Right lobe of liver (tissue), 4 donors: ENCODE results near the gene SKIC2.

Experiments used
- POLR2A ChIP-seq: fragments of 450-650 bp; IDR thresholded peaks from one replicate; pipeline ENCODE4 v1.6.1; 2017; ENCODE audit warnings: antibody characterized with exemption, mild to moderate bottlenecking
- TF ChIP-seq, protein P1 (sequence below), 4 donors: fragments of 200-600 bp in 3 of 4; fragments of 450-650 bp in 1 of 4; IDR thresholded peaks; one replicate each; pipeline versions ENCODE4 v1.5.1 to v1.8.0; 2016 to 2022; ENCODE audit warnings: antibody characterized with exemption in 4 of 4, mild to moderate bottlenecking in 2 of 4
- donor health status: DM: no; HTN: no; CAD: no.
- donor health status: DM: no; HTN: no; CAD: no.
- donor health status: DM: no; HTN: yes; CAD: no.

GRCh38 chr6:31947864-31948263, 11.1 kb upstream of the SKIC2 start:
- TF ChIP-seq POLR2A, result no peak
- TF ChIP-seq, protein P1, sequence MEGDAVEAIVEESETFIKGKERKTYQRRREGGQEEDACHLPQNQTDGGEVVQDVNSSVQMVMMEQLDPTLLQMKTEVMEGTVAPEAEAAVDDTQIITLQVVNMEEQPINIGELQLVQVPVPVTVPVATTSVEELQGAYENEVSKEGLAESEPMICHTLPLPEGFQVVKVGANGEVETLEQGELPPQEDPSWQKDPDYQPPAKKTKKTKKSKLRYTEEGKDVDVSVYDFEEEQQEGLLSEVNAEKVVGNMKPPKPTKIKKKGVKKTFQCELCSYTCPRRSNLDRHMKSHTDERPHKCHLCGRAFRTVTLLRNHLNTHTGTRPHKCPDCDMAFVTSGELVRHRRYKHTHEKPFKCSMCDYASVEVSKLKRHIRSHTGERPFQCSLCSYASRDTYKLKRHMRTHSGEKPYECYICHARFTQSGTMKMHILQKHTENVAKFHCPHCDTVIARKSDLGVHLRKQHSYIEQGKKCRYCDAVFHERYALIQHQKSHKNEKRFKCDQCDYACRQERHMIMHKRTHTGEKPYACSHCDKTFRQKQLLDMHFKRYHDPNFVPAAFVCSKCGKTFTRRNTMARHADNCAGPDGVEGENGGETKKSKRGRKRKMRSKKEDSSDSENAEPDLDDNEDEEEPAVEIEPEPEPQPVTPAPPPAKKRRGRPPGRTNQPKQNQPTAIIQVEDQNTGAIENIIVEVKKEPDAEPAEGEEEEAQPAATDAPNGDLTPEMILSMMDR (IDR thresholded peaks at IDR 0.05), result no peak
